Keratinocyte (primary cell): ENCODE results near the gene ZNF76.

Source experiments
- EZH2 ChIP-seq: IDR thresholded peaks from one replicate; pipeline ENCODE4 v1.6.1; 2012; ENCODE audit warnings: inconsistent platforms, mild to moderate bottlenecking, low read length, moderate library complexity
- TF ChIP-seq, protein P1 (sequence below), 3 experiments: IDR thresholded peaks in 1 of 3; conservative IDR thresholded peaks in 1 of 3; optimal IDR thresholded peaks in 1 of 3; 2 replicates in 2 of 3; 3 replicates in 1 of 3; pipeline versions ENCODE3 to v1.5.1; 2011; ENCODE audit warnings: low read length in 3 of 3, mild to moderate bottlenecking in 3 of 3, moderate library complexity in 2 of 3, control low read depth in 1 of 3, inconsistent platforms in 1 of 3; ENCODE audit not compliant: insufficient read depth in 2 of 3; ENCODE audit errors: extremely low read depth in 1 of 3

DNA sequence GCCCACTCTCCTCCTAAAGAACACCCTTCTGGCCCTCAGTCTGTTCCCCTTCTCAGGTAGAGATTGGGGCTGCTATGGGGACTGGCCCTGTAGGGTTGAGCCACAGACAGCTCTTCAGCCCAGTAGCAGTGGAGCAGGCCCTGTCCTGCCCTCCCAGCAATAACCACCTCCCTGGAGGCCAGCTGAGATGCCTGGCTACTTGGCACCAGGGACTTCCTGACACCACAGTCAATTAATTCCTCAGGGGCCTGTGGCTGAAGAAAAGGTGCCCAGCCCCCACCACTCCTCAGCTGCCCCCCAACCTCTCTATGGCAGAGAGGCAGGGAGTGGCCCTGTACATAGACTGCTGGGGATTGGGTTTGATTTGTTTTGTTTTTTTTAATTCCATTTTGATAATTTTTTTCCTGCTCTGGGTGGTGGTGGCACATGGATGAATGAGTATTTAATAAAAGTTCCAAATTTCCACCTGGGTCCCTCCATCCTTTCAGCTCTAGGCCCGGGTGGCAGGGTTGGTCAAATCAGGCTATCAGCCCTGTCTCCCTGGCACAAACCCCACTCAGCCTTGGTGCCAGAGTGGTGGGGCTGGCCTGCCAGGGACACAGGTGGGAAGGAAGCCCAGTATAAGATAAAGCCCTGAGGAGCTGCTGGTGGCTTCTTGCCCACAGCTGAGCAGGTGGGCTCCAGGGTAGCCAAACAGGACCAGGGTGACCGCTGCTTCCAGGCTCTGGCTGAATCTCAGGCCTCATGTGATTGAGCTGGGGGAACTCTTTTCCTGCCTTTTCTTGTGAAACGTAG is 36.2 kb downstream of the ZNF76 start:
- TF ChIP-seq, protein P1, sequence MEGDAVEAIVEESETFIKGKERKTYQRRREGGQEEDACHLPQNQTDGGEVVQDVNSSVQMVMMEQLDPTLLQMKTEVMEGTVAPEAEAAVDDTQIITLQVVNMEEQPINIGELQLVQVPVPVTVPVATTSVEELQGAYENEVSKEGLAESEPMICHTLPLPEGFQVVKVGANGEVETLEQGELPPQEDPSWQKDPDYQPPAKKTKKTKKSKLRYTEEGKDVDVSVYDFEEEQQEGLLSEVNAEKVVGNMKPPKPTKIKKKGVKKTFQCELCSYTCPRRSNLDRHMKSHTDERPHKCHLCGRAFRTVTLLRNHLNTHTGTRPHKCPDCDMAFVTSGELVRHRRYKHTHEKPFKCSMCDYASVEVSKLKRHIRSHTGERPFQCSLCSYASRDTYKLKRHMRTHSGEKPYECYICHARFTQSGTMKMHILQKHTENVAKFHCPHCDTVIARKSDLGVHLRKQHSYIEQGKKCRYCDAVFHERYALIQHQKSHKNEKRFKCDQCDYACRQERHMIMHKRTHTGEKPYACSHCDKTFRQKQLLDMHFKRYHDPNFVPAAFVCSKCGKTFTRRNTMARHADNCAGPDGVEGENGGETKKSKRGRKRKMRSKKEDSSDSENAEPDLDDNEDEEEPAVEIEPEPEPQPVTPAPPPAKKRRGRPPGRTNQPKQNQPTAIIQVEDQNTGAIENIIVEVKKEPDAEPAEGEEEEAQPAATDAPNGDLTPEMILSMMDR (optimal IDR thresholded peaks at IDR 0.05 in 1 of 3, IDR thresholded peaks at IDR 0.05 in 1 of 3, conservative IDR thresholded peaks at IDR 0.05 in 1 of 3; ENCODE audit: extremely low read depth in 1 of 3, insufficient read depth in 2 of 3, low read length in 3 of 3): no peak
- TF ChIP-seq EZH2: no peak
